ENCODE measurements around the gene GFOD1. TPM values are rescaled to one million over a fixed set of nuclear protein-coding genes. Genes with fewer than 3 reads are reported as not detected.

Gene GFOD1
- total RNA-seq, 1 experiment from 2014 or later, result 0.68 TPM

GRCh38 chr6:13526727-13527670 lies 39.6 kb upstream of the GFOD1 start:
- no peaks in the 10 kb centered on the region for H4K20me1 ChIP-seq (ENCODE audit: insufficient read depth)
- no peaks in the 10 kb centered on the region for H3K9me3 ChIP-seq (ENCODE audit: insufficient read depth, low read depth)
- intact Hi-C loops (cut with micrococcal nuclease; ENCODE audit: unreplicated experiment), result no loop called here
- H3K79me2 ChIP-seq (ENCODE audit: low read depth), result no peaks in the 10 kb centered on the region
- H3K4me2 ChIP-seq, result no peak overlapping the region
- H3K9me2 ChIP-seq (ENCODE audit: insufficient read depth), result no peaks in the 10 kb centered on the region
- H3K36me3 ChIP-seq (ENCODE audit: low read depth), result no peaks in the 10 kb centered on the region
- CTCF ChIA-PET, result no interaction called here
- no TSS peak for BruUV-seq (replicated peaks)
- peaks cover 5% of the 10 kb centered on the region; the same call in 1 of the 2 replicates for H3F3A ChIP-seq (ENCODE audit: insufficient read depth, low read depth)
- H3K4me3 ChIP-seq, result no peak overlapping the region
- H3K27ac ChIP-seq, result no peak overlapping the region
- H3K27me3 ChIP-seq (ENCODE audit: insufficient read depth, low read depth), result no peaks in the 10 kb centered on the region
- TF ChIP-seq, protein P1, sequence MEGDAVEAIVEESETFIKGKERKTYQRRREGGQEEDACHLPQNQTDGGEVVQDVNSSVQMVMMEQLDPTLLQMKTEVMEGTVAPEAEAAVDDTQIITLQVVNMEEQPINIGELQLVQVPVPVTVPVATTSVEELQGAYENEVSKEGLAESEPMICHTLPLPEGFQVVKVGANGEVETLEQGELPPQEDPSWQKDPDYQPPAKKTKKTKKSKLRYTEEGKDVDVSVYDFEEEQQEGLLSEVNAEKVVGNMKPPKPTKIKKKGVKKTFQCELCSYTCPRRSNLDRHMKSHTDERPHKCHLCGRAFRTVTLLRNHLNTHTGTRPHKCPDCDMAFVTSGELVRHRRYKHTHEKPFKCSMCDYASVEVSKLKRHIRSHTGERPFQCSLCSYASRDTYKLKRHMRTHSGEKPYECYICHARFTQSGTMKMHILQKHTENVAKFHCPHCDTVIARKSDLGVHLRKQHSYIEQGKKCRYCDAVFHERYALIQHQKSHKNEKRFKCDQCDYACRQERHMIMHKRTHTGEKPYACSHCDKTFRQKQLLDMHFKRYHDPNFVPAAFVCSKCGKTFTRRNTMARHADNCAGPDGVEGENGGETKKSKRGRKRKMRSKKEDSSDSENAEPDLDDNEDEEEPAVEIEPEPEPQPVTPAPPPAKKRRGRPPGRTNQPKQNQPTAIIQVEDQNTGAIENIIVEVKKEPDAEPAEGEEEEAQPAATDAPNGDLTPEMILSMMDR (conservative IDR thresholded peaks at IDR 0.05), result no peak
- no peak for TF ChIP-seq EZH2 (IDR thresholded peaks at IDR 0.05; ENCODE audit: low read depth)
- DNase-seq, result no peak
- POLR2A ChIA-PET (ENCODE audit: unreplicated experiment), result interaction anchor here (0.7 to 0.8 kb wide), 2 partner anchors 182 to 287 kb away, joined by 11 to 44 read pairs; partner anchors contain the start of gene MCUR1
- no peak overlapping the region for H2AFZ ChIP-seq
- H3K4me1 ChIP-seq (replicated peaks; ENCODE audit: insufficient read depth), result peaks cover 20% of the 10 kb centered on the region

DNA sequence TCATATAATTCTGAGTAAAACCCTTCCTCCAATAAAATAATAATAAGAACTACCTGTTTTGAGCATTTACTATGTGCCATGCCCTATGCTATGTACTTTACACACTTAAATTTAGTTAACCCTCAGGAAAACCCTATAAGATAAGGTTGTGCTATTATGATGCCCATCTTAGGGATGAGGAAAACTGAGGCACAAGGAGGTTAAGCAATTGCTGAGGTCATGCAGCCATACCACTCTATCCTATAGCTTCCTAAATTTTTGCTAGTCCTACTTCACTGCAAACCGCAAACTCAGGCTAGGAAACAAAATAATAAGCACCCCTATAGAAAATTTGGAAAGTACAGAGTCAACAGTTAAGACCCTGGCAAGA lies 38.9 kb upstream of the GFOD1 start:
- no TSS peak for BruUV-seq (replicated peaks)
- H3K9me3 ChIP-seq (ENCODE audit: insufficient read depth, low read depth), result no peaks in the 10 kb centered on the region
- H3K27me3 ChIP-seq (ENCODE audit: insufficient read depth, low read depth), result no peaks in the 10 kb centered on the region
- TF ChIP-seq, protein P1 (conservative IDR thresholded peaks at IDR 0.05), result no peak
- TF ChIP-seq EZH2 (IDR thresholded peaks at IDR 0.05; ENCODE audit: low read depth), result no peak
- H3K4me3 ChIP-seq, result no peak overlapping the region
- no peaks in the 10 kb centered on the region for H3K9me2 ChIP-seq (ENCODE audit: insufficient read depth)
- no peak overlapping the region for H3K4me2 ChIP-seq
- H2AFZ ChIP-seq, result no peak overlapping the region
- H3K36me3 ChIP-seq (ENCODE audit: low read depth), result no peaks in the 10 kb centered on the region
- H4K20me1 ChIP-seq (ENCODE audit: insufficient read depth), result no peaks in the 10 kb centered on the region
- H3F3A ChIP-seq (ENCODE audit: insufficient read depth, low read depth), result peaks cover under 1% of the 10 kb centered on the region; the same call in 1 of the 2 replicates
- intact Hi-C loops (cut with micrococcal nuclease; ENCODE audit: unreplicated experiment), result no loop called here
- H3K27ac ChIP-seq, result no peak overlapping the region
- CTCF ChIA-PET, result no interaction called here
- H3K79me2 ChIP-seq (ENCODE audit: low read depth), result no peaks in the 10 kb centered on the region
- POLR2A ChIA-PET (ENCODE audit: unreplicated experiment), result interaction anchor here (0.6 kb wide), 1 partner anchor 1857 kb away, joined by 8 read pairs; no protein-coding TSS in a partner anchor
- H3K4me1 ChIP-seq (replicated peaks; ENCODE audit: insufficient read depth), result peaks cover 16% of the 10 kb centered on the region
- DNase-seq, result no peak

- no peak for TF ChIP-seq EZH2 (IDR thresholded peaks at IDR 0.05; ENCODE audit: low read depth)
- TF ChIP-seq, protein P1 (conservative IDR thresholded peaks at IDR 0.05), result no peak
- ChIA-PET CTCF (no interaction called here), POLR2A (ENCODE audit: unreplicated experiment) (no interaction called here)
- intact Hi-C loops (cut with micrococcal nuclease; ENCODE audit: unreplicated experiment), result no loop called here
- H3K79me2 ChIP-seq (ENCODE audit: low read depth), result no peaks in the 10 kb centered on the region
- BruUV-seq (replicated peaks), result no TSS peak
- no peaks in the 10 kb centered on the region for H3K9me2 ChIP-seq (ENCODE audit: insufficient read depth)
- no peak overlapping the region for H2AFZ ChIP-seq
- H3K4me1 ChIP-seq (replicated peaks; ENCODE audit: insufficient read depth), result peaks cover 16% of the 10 kb centered on the region; the same call in 1 of the 2 replicates
- H3K27ac ChIP-seq, result no peak overlapping the region
- H4K20me1 ChIP-seq (ENCODE audit: insufficient read depth), result no peaks in the 10 kb centered on the region
- H3K9me3 ChIP-seq (ENCODE audit: insufficient read depth, low read depth), result no peaks in the 10 kb centered on the region
- H3K36me3 ChIP-seq (ENCODE audit: low read depth), result no peaks in the 10 kb centered on the region
- H3F3A ChIP-seq (ENCODE audit: insufficient read depth, low read depth), result no peaks in the 10 kb centered on the region
- H3K27me3 ChIP-seq (ENCODE audit: insufficient read depth, low read depth), result no peaks in the 10 kb centered on the region
- no peak overlapping the region for H3K4me3 ChIP-seq
- DNase-seq, result no peak
- no peak overlapping the region for H3K4me2 ChIP-seq
Observed at GRCh38 chr6:13524801-13525508, 37.6 kb upstream of the GFOD1 start.
